GM19099 (cell line): ENCODE measurements around the gene SRPX2.

ENCODE experiments used
- POLR2A ChIP-seq: IDR thresholded peaks from 3 replicates; pipeline ENCODE4 v1.6.1; 2011; ENCODE audit warnings: low read depth; ENCODE audit not compliant: insufficient read length; ENCODE audit errors: extremely low read depth

SRPX2 gene

GRCh38 chrX:100674705-100675104 lies 30.7 kb downstream of the SRPX2 start:
- no peak for TF ChIP-seq POLR2A

GRCh38 chrX:100677611-100678181 lies 33.7 kb downstream of the SRPX2 start:
- no peak for TF ChIP-seq POLR2A

- TF ChIP-seq POLR2A = no peak
Measured at GRCh38 chrX:100680756-100681155, 36.8 kb downstream of the SRPX2 start.

- TF ChIP-seq POLR2A = no peak
Measured at GRCh38 chrX:100681599-100681998, 37.6 kb downstream of the SRPX2 start.

GRCh38 chrX:100682939-100683338 lies 38.9 kb downstream of the SRPX2 start:
- no peak for TF ChIP-seq POLR2A

GRCh38 chrX:100685284-100685996 lies 41.4 kb downstream of the SRPX2 start:
- TF ChIP-seq POLR2A = no peak

- no peak for TF ChIP-seq POLR2A
Measured at GRCh38 chrX:100685997-100686305, 42.0 kb downstream of the SRPX2 start.

- TF ChIP-seq POLR2A = no peak
Measured at GRCh38 chrX:100687128-100687527, 43.1 kb downstream of the SRPX2 start.

GRCh38 chrX:100687546-100687945 lies 43.5 kb downstream of the SRPX2 start:
- no peak for TF ChIP-seq POLR2A

GRCh38 chrX:100695302-100695701 lies 51.3 kb downstream of the SRPX2 start:
- no peak for TF ChIP-seq POLR2A

GRCh38 chrX:100695991-100696390 lies 52.0 kb downstream of the SRPX2 start:
- no peak for TF ChIP-seq POLR2A

GRCh38 chrX:100696699-100697351 lies 52.8 kb downstream of the SRPX2 start:
- TF ChIP-seq POLR2A = no peak

- TF ChIP-seq POLR2A = no peak
Measured at GRCh38 chrX:100698551-100698950, 54.6 kb downstream of the SRPX2 start.

GRCh38 chrX:100700809-100701208 lies 56.8 kb downstream of the SRPX2 start:
- TF ChIP-seq POLR2A = no peak

GRCh38 chrX:100704581-100705203 lies 60.7 kb downstream of the SRPX2 start:
- no peak for TF ChIP-seq POLR2A

GRCh38 chrX:100710816-100711215 lies 66.8 kb downstream of the SRPX2 start:
- no peak for TF ChIP-seq POLR2A

- no peak for TF ChIP-seq POLR2A
Measured at GRCh38 chrX:100717363-100717762, 73.4 kb downstream of the SRPX2 start.

GRCh38 chrX:100719139-100719538 lies 75.1 kb downstream of the SRPX2 start:
- no peak for TF ChIP-seq POLR2A
